HL-60 (cell line): Measurements from ENCODE around the gene ACSF3.

Experiments
- POLR2AphosphoS5 ChIP-seq: IDR thresholded peaks from 2 replicates; pipeline ENCODE4 v1.6.1; 2012; ENCODE audit warnings: low read depth
- SPI1 ChIP-seq: IDR thresholded peaks from 2 replicates; pipeline ENCODE4 v1.6.1; 2012; ENCODE audit warnings: low read depth, mild to moderate bottlenecking, borderline replicate concordance
- TF ChIP-seq, protein P1 (sequence below): IDR thresholded peaks from one replicate; pipeline ENCODE4 v1.5.1; 2011; ENCODE audit warnings: low read length, control low read depth, inconsistent platforms; ENCODE audit not compliant: insufficient read depth

DNA sequence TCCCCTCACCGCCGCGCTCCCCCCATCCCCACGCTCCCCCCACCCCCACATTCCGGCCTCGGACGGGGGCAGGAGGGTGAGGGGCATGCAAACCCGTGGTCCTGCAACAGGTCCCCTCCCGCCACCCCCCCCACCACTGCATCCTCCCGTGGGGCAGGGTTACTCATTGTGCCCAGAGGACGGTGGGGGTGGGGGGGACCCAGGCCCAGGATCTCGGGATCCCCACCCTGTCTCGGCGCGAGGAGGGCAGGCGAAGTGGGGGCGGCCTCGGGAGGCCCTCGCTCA lies 98.2 kb downstream of the ACSF3 start:
- TF ChIP-seq, protein P1, sequence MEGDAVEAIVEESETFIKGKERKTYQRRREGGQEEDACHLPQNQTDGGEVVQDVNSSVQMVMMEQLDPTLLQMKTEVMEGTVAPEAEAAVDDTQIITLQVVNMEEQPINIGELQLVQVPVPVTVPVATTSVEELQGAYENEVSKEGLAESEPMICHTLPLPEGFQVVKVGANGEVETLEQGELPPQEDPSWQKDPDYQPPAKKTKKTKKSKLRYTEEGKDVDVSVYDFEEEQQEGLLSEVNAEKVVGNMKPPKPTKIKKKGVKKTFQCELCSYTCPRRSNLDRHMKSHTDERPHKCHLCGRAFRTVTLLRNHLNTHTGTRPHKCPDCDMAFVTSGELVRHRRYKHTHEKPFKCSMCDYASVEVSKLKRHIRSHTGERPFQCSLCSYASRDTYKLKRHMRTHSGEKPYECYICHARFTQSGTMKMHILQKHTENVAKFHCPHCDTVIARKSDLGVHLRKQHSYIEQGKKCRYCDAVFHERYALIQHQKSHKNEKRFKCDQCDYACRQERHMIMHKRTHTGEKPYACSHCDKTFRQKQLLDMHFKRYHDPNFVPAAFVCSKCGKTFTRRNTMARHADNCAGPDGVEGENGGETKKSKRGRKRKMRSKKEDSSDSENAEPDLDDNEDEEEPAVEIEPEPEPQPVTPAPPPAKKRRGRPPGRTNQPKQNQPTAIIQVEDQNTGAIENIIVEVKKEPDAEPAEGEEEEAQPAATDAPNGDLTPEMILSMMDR, result no peak
- TF ChIP-seq POLR2AphosphoS5 (no peak), SPI1 (no peak)
